ENCODE measurements around the gene ADGRG6.

The ADGRG6 gene

GRCh38 chr6:142400495-142400894 is 98.7 kb downstream of the ADGRG6 start:
- no peak overlapping the region for H3K4me3 ChIP-seq (ENCODE audit: low read length)
- no peak for TF ChIP-seq CTCF (IDR thresholded peaks at IDR 0.05; ENCODE audit: insufficient read depth, low read depth, low read length, missing control alignments)
- DNase-seq (ENCODE audit: low read depth) = no peak

DNA sequence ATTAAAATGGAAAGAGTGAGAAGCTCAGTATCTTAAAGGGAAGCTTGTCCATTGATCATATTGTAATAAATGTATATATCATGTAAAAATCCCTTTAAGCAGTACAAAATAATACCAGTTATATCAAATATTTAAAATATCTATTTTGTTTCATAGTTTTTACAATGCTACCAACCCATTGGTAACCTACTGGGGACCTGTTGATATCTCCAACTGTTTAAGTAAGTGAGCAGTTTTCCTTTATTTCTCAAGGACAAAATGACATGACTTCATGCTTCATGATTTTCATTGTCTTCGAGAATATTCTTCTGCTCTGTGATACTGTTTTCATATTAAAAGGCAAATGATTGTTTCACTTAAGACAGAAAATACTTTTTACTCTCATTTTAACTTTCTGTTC is 100.0 kb downstream of the ADGRG6 start:
- no peak overlapping the region for H3K4me3 ChIP-seq (ENCODE audit: low read length)
- no peak for TF ChIP-seq CTCF (IDR thresholded peaks at IDR 0.05; ENCODE audit: insufficient read depth, low read depth, low read length, missing control alignments)
- no peak for DNase-seq (ENCODE audit: low read depth)

- DNase-seq (ENCODE audit: low read depth) = no peak
- H3K4me3 ChIP-seq (ENCODE audit: low read length) = no peak overlapping the region
- TF ChIP-seq CTCF (IDR thresholded peaks at IDR 0.05; ENCODE audit: insufficient read depth, low read depth, low read length, missing control alignments) = no peak
These were observed 102.9 kb downstream of the ADGRG6 start for GRCh38 chr6:142404751-142405150.

DNA sequence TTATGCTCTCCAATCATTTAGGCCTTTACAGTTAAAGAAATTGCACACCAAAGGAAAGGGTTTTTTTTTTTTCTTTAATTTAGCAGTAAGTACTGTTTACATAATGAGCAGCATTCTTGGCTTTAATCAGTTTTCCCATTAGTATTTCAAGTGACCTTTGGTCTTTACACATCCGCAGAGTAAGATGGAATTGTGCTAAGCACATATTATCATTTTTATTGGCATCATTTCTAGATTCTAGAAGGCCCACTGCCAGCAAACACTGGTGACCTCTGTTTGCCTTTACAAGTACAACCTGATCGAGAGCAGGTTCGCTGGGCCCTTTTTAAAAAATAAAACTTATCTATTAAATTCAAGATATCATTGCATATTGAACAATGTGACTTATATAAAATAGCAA is 104.3 kb downstream of the ADGRG6 start:
- DNase-seq (ENCODE audit: low read depth) = no peak
- no peak for TF ChIP-seq CTCF (IDR thresholded peaks at IDR 0.05; ENCODE audit: insufficient read depth, low read depth, low read length, missing control alignments)
- H3K4me3 ChIP-seq (ENCODE audit: low read length) = no peak overlapping the region

GRCh38 chr6:142407685-142408273 is 106.0 kb downstream of the ADGRG6 start:
- no peak for DNase-seq (ENCODE audit: low read depth)
- no peak for TF ChIP-seq CTCF (IDR thresholded peaks at IDR 0.05; ENCODE audit: insufficient read depth, low read depth, low read length, missing control alignments)
- no peak overlapping the region for H3K4me3 ChIP-seq (ENCODE audit: low read length)

- DNase-seq (ENCODE audit: low read depth) = no peak
- H3K4me3 ChIP-seq (ENCODE audit: low read length) = no peak overlapping the region
- TF ChIP-seq CTCF (IDR thresholded peaks at IDR 0.05; ENCODE audit: insufficient read depth, low read depth, low read length, missing control alignments) = peak; percentile 5
These were observed 106.6 kb downstream of the ADGRG6 start for GRCh38 chr6:142408409-142408808.

DNA sequence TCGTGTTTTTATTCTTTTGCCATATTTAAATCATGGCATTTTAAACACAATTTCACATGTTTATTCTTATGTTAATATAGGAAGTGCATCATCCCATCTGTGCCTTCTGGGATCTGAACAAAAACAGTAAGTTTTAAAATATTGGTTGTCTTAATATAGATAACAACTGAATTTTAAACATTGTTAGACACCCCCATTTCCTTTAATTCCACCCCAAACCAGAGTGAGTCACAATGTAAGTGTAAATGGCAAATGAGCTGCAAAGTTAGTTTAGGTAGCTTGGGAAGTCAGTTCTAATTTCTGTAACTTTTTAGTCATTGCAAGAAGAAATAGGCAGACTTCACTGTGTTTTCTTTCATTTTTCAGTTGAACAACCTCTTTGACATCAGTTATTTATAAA is 108.0 kb downstream of the ADGRG6 start:
- TF ChIP-seq CTCF (IDR thresholded peaks at IDR 0.05; ENCODE audit: insufficient read depth, low read depth, low read length, missing control alignments) = no peak
- DNase-seq (ENCODE audit: low read depth) = no peak
- H3K4me3 ChIP-seq (ENCODE audit: low read length) = no peak overlapping the region
